Astrocyte (in vitro differentiated cells and primary cell): Measurements from ENCODE around the gene CAMK1G. TPM values are rescaled to one million over a fixed set of nuclear protein-coding genes. Genes with fewer than 3 reads are reported as not detected.

Source experiments
- DNase-seq: peaks from one replicate; pipeline ENCODE4 v3.0.0-alpha.2; 2010; ENCODE audit warnings: low read depth
- FAIRE-seq: peaks from 2 replicates; lab custom pipeline; 2011; peaks lifted over from hg19 to GRCh38; lab: Jason Lieb, UNC
- H2AFZ ChIP-seq: 2 replicates; pipeline ENCODE4 v1.6.0; 2012; ENCODE audit warnings: low read depth, low read length, inconsistent platforms
- H3K27ac ChIP-seq: 2 replicates; pipeline ENCODE4 v1.5.1; 2011; ENCODE audit warnings: low read depth, low read length, inconsistent platforms
- H3K27me3 ChIP-seq: 2 replicates; pipeline ENCODE4 v1.6.0; 2011; ENCODE audit warnings: low read length, inconsistent platforms; ENCODE audit not compliant: insufficient read depth
- H3K36me3 ChIP-seq: 2 replicates; pipeline ENCODE4 v1.5.1; 2011; ENCODE audit warnings: low read length, inconsistent platforms; ENCODE audit not compliant: insufficient read depth
- H3K4me1 ChIP-seq: 2 replicates; pipeline ENCODE4 v1.5.1; 2011; ENCODE audit warnings: low read length, inconsistent platforms; ENCODE audit not compliant: insufficient read depth
- H3K4me2 ChIP-seq: 2 replicates; pipeline ENCODE4 v1.6.0; 2012; ENCODE audit warnings: low read length, inconsistent platforms
- H3K4me3 ChIP-seq: 2 replicates; pipeline ENCODE4 v1.5.1; 2011; ENCODE audit warnings: low read depth, mild to moderate bottlenecking, low read length, inconsistent platforms; ENCODE audit not compliant: insufficient read depth
- H3K79me2 ChIP-seq: 2 replicates; pipeline ENCODE4 v1.6.0; 2012; ENCODE audit warnings: mild to moderate bottlenecking, low read length, inconsistent platforms; ENCODE audit not compliant: insufficient read depth
- H3K9ac ChIP-seq: 2 replicates; pipeline ENCODE4 v1.6.0; 2012; ENCODE audit warnings: mild to moderate bottlenecking, low read length, inconsistent platforms
- H3K9me3 ChIP-seq: 2 replicates; pipeline ENCODE4 v1.5.1; 2012; ENCODE audit warnings: low read depth, mild to moderate bottlenecking, low read length, inconsistent platforms; ENCODE audit not compliant: insufficient read depth
- H4K20me1 ChIP-seq: 2 replicates; pipeline ENCODE4 v1.6.0; 2012; ENCODE audit warnings: low read length, inconsistent platforms; ENCODE audit not compliant: insufficient read depth
- H3K27ac Mint-ChIP-seq: one replicate; pipeline ENCODE4 v1.8.0; 2021; ENCODE audit warnings: mild to moderate bottlenecking, mixed read lengths; ENCODE audit not compliant: unreplicated experiment
- H3K27me3 Mint-ChIP-seq: one replicate; pipeline ENCODE4 v1.8.0; 2021; ENCODE audit warnings: low read depth, mixed read lengths; ENCODE audit not compliant: unreplicated experiment
- H3K36me3 Mint-ChIP-seq: one replicate; pipeline ENCODE4 v1.8.0; 2021; ENCODE audit warnings: low read depth, mixed read lengths; ENCODE audit not compliant: unreplicated experiment
- H3K4me1 Mint-ChIP-seq: one replicate; pipeline ENCODE4 v1.8.0; 2021; ENCODE audit warnings: low read depth, mixed read lengths; ENCODE audit not compliant: unreplicated experiment
- H3K4me3 Mint-ChIP-seq: one replicate; pipeline ENCODE4 v1.8.0; 2021; ENCODE audit warnings: mild to moderate bottlenecking, moderate library complexity, mixed read lengths; ENCODE audit not compliant: unreplicated experiment
- H3K9me3 Mint-ChIP-seq: one replicate; pipeline ENCODE4 v1.8.0; 2021; ENCODE audit warnings: mild to moderate bottlenecking, mixed read lengths; ENCODE audit not compliant: unreplicated experiment
- EZH2 ChIP-seq: IDR thresholded peaks from 2 replicates; pipeline ENCODE4 v1.6.1; 2012; ENCODE audit warnings: mild to moderate bottlenecking, low read length, inconsistent platforms; ENCODE audit not compliant: insufficient read depth
- total RNA-seq: library from RNA; stranded (reverse); gene quantifications from 2 replicates; pipeline ENCODE4 v1.2.1, GENCODE V29; 2021
- TF ChIP-seq, protein P1 (sequence below): IDR thresholded peaks from 2 replicates; pipeline ENCODE4 v1.5.1; 2011; ENCODE audit warnings: low read depth, mild to moderate bottlenecking, inconsistent platforms, low read length, moderate library complexity; ENCODE audit not compliant: insufficient read depth

Gene CAMK1G
- total RNA-seq, 1 donor from 2014 or later, result 0.45 TPM

DNA sequence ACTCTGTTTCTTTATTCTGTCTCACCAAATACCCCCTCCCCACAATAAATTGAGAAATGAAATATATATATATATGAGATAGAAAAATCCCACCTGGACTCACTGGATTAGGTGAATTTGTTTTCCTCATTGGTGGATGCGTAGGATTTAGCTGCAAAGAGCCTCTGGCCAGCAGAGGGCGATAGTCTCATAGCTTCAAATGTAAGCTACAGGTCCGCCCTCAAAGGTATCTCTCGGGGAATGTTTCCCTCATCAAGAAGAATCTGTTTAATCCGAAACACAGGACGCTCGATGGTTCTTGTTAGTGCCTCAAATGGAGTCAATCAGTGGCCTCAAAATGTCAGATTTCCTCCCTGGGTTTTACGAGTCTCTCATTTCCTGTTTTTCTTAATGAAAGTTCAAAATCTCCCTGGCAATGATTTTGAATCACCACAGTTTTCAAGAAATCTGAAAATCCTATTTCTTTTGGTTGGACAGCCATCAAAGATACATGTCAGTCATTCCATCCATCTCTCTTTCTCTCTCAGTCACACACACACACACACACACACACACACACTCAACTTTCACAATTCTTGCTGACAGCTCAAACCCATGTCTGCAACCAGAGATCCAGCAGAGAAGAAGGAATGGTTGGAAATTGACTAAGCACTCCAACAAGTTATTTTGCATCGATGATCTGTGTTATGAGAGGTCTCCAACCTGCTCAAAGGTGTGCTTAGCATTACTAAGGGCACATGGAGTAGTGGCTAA is 13.9 kb upstream of the CAMK1G start:
- Histone ChIP-seq H3K27ac (no peak overlapping the region), H3K4me3 (peak overlapping the region; percentile 11), H3K4me1 (peaks cover 5% of the 10 kb centered on the region), H2AFZ (peak overlapping the region; percentile 43), H3K27me3 (peaks cover 24% of the 10 kb centered on the region), H3K9ac (no peak overlapping the region), H3K79me2 (no peaks in the 10 kb centered on the region), H3K9me3 (no peaks in the 10 kb centered on the region), H4K20me1 (no peaks in the 10 kb centered on the region), H3K36me3 (no peaks in the 10 kb centered on the region), H3K4me2 (peak overlapping the region; percentile 69)
- no peak overlapping the region for H3K27ac Mint-ChIP-seq
- DNase-seq (peak; percentile 54), FAIRE-seq (no peak)
- TF ChIP-seq, protein P1, sequence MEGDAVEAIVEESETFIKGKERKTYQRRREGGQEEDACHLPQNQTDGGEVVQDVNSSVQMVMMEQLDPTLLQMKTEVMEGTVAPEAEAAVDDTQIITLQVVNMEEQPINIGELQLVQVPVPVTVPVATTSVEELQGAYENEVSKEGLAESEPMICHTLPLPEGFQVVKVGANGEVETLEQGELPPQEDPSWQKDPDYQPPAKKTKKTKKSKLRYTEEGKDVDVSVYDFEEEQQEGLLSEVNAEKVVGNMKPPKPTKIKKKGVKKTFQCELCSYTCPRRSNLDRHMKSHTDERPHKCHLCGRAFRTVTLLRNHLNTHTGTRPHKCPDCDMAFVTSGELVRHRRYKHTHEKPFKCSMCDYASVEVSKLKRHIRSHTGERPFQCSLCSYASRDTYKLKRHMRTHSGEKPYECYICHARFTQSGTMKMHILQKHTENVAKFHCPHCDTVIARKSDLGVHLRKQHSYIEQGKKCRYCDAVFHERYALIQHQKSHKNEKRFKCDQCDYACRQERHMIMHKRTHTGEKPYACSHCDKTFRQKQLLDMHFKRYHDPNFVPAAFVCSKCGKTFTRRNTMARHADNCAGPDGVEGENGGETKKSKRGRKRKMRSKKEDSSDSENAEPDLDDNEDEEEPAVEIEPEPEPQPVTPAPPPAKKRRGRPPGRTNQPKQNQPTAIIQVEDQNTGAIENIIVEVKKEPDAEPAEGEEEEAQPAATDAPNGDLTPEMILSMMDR, result peak; percentile 97
- no peak for TF ChIP-seq EZH2
- H3K9me3 Mint-ChIP-seq, result no peaks in the 10 kb centered on the region
- peak overlapping the region; percentile 21 for H3K4me3 Mint-ChIP-seq
- H3K27me3 Mint-ChIP-seq, result peaks cover 37% of the 10 kb centered on the region
- H3K36me3 Mint-ChIP-seq, result no peaks in the 10 kb centered on the region
- H3K4me1 Mint-ChIP-seq, result peaks cover 14% of the 10 kb centered on the region

GRCh38 chr1:209570743-209571142 is 12.8 kb upstream of the CAMK1G start:
- Histone ChIP-seq H3K4me1 (peaks cover 5% of the 10 kb centered on the region), H3K9me3 (no peaks in the 10 kb centered on the region), H3K79me2 (no peaks in the 10 kb centered on the region), H3K9ac (no peak overlapping the region), H3K27me3 (peaks cover 32% of the 10 kb centered on the region), H3K4me2 (no peak overlapping the region), H3K27ac (no peak overlapping the region), H2AFZ (no peak overlapping the region), H3K4me3 (no peak overlapping the region), H4K20me1 (no peaks in the 10 kb centered on the region), H3K36me3 (no peaks in the 10 kb centered on the region)
- TF ChIP-seq, protein P1, result no peak
- no peak for TF ChIP-seq EZH2
- peaks cover 40% of the 10 kb centered on the region for H3K27me3 Mint-ChIP-seq
- no peak for DNase-seq
- H3K9me3 Mint-ChIP-seq, result no peaks in the 10 kb centered on the region
- FAIRE-seq, result no peak
- no peaks in the 10 kb centered on the region for H3K36me3 Mint-ChIP-seq
- peaks cover 14% of the 10 kb centered on the region for H3K4me1 Mint-ChIP-seq
- H3K27ac Mint-ChIP-seq, result no peak overlapping the region
- no peak overlapping the region for H3K4me3 Mint-ChIP-seq
